H1 (cell line): ENCODE results near the gene VEGFC.

Experiments
- CEBPB ChIP-seq: IDR thresholded peaks from 2 replicates; pipeline ENCODE4 v1.6.1; 2012; ENCODE audit warnings: low read depth, low read length
- EP300 ChIP-seq, 2 experiments: IDR thresholded peaks; 1 replicate in 1 of 2; 2 replicates in 1 of 2; pipeline ENCODE4 v1.6.1; 2011 to 2012; ENCODE audit warnings: low read depth in 2 of 2, low read length in 2 of 2, mild to moderate bottlenecking in 2 of 2, borderline replicate concordance in 1 of 2, inconsistent platforms in 1 of 2, moderate library complexity in 1 of 2
- MAFK ChIP-seq: IDR thresholded peaks from 2 replicates; pipeline ENCODE4 v1.6.1; 2012; ENCODE audit warnings: low read depth, mild to moderate bottlenecking, improper control_type of control experiment, low read length
- POLR2A ChIP-seq, 2 experiments: IDR thresholded peaks; 1 replicate in 1 of 2; 2 replicates in 1 of 2; pipeline ENCODE4 v1.6.1; 2011; ENCODE audit warnings: low read depth in 2 of 2, low read length in 2 of 2, mild to moderate bottlenecking in 2 of 2; ENCODE audit errors: control extremely low read depth in 1 of 2
- SP1 ChIP-seq: IDR thresholded peaks from 2 replicates; pipeline ENCODE4 v1.6.1; 2011; ENCODE audit warnings: low read depth, low read length
- SP4 ChIP-seq: IDR thresholded peaks from 2 replicates; pipeline ENCODE4 v1.6.1; 2012; ENCODE audit warnings: low read length, inconsistent platforms
- SRF ChIP-seq: IDR thresholded peaks from 2 replicates; pipeline ENCODE4 v1.6.1; 2011; ENCODE audit warnings: mild to moderate bottlenecking, low read depth, low read length, moderate library complexity
- TEAD4 ChIP-seq: IDR thresholded peaks from 2 replicates; pipeline ENCODE4 v1.6.1; 2012; ENCODE audit warnings: low read depth, low read length, inconsistent platforms, mixed read lengths
- TF ChIP-seq, protein P1 (sequence below), 3 experiments: IDR thresholded peaks; 1 replicate in 2 of 3; 2 replicates in 1 of 3; pipeline versions ENCODE4 v1.5.1 to v1.6.1; 2011; ENCODE audit warnings: low read length in 3 of 3, mild to moderate bottlenecking in 3 of 3, inconsistent platforms in 2 of 3, low read depth in 1 of 3, moderate library complexity in 1 of 3; ENCODE audit not compliant: insufficient read depth in 1 of 3; ENCODE audit errors: control extremely low read depth in 1 of 3

GRCh38 chr4:176745902-176746301 lies 46.8 kb downstream of the VEGFC start:
- TF ChIP-seq POLR2A (IDR thresholded peaks at IDR 0.05; ENCODE audit: control extremely low read depth in 1 of 2, low read depth in 2 of 2, low read length in 2 of 2) (no peak), MAFK (no peak), SP1 (no peak), SRF (no peak), CEBPB (no peak), EP300 (IDR thresholded peaks at IDR 0.05; ENCODE audit: borderline replicate concordance in 1 of 2, low read depth in 2 of 2, low read length in 2 of 2) (no peak), TEAD4 (no peak), SP4 (no peak)
- TF ChIP-seq, protein P1, sequence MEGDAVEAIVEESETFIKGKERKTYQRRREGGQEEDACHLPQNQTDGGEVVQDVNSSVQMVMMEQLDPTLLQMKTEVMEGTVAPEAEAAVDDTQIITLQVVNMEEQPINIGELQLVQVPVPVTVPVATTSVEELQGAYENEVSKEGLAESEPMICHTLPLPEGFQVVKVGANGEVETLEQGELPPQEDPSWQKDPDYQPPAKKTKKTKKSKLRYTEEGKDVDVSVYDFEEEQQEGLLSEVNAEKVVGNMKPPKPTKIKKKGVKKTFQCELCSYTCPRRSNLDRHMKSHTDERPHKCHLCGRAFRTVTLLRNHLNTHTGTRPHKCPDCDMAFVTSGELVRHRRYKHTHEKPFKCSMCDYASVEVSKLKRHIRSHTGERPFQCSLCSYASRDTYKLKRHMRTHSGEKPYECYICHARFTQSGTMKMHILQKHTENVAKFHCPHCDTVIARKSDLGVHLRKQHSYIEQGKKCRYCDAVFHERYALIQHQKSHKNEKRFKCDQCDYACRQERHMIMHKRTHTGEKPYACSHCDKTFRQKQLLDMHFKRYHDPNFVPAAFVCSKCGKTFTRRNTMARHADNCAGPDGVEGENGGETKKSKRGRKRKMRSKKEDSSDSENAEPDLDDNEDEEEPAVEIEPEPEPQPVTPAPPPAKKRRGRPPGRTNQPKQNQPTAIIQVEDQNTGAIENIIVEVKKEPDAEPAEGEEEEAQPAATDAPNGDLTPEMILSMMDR (IDR thresholded peaks at IDR 0.05; ENCODE audit: control extremely low read depth in 1 of 3, insufficient read depth in 1 of 3, low read depth in 1 of 3, low read length in 3 of 3), result no peak
